NCI-H2196 treated with DMSO at 0.1 percent for 48 hours (cell line): Measurements from ENCODE around the gene TWSG1.
"Not testable (repeated sequence)": the region's sequence is repeated elsewhere in the genome, so short reads cannot be mapped to it uniquely, and the experiment has no call there.

ENCODE experiments used
- DNase-seq: peaks from one replicate; lab custom pipeline; 2025; ENCODE audit not compliant: unreplicated experiment; lab: John Stamatoyannopoulos, UW

TWSG1 gene

GRCh38 chr18:9449600-9450414, 115.2 kb downstream of the TWSG1 start:
- no peak for DNase-seq

- not testable (repeated sequence) for DNase-seq
These were observed 116.3 kb downstream of the TWSG1 start for GRCh38 chr18:9450920-9451319.
